LNCaP clone FGC (cell line): ENCODE measurements around the gene CES4A.

Experiments used
- DNase-seq: peaks from one replicate; pipeline ENCODE4 v3.0.0-alpha.2; 2011; ENCODE audit warnings: low read depth
- H3K4me3 ChIP-seq: 2 replicates; pipeline ENCODE4 v1.5.1; 2011; ENCODE audit warnings: mild to moderate bottlenecking, low read depth, low read length, control low read depth
- TF ChIP-seq, protein P1 (sequence below): IDR thresholded peaks from 2 replicates; pipeline ENCODE4 v1.5.1; 2012; ENCODE audit warnings: mild to moderate bottlenecking; ENCODE audit not compliant: control insufficient read depth, insufficient read depth; ENCODE audit errors: extremely low read depth

Gene CES4A

DNA sequence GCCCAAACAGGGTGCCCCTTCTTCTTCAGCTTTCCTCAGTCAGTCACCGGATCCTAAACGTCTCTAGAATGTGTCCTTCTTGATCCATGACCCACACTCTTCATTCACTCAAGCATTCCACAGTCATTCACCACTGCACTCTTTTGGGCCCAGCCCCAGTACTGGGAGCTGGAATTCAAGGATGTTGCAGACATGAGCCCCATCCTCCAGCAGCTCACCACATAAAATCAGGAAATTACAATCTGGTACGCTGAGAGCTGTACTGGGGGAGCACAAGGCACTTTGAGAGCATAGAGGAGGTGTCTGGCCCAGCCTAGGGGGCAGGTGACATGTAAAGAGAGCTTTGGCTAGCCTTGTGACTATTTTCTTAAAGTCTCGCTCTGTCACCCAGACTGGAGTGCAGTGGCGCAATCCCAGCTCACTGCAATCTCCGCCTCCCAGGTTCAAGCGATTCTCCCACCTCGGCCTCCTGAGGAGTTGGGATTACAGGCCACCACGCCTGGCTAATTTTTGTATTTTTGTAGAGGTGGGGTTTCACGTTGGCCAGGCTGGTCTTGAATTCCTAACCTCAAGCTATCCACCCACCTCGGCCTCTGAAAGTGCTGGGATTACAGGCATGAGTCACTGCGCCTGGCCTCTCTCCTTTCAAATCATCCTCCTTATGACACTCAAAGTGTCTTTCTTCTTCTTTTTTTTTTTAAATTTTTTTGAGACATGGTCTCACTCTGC is 18.7 kb downstream of the CES4A start:
- DNase-seq, result no peak
- TF ChIP-seq, protein P1, sequence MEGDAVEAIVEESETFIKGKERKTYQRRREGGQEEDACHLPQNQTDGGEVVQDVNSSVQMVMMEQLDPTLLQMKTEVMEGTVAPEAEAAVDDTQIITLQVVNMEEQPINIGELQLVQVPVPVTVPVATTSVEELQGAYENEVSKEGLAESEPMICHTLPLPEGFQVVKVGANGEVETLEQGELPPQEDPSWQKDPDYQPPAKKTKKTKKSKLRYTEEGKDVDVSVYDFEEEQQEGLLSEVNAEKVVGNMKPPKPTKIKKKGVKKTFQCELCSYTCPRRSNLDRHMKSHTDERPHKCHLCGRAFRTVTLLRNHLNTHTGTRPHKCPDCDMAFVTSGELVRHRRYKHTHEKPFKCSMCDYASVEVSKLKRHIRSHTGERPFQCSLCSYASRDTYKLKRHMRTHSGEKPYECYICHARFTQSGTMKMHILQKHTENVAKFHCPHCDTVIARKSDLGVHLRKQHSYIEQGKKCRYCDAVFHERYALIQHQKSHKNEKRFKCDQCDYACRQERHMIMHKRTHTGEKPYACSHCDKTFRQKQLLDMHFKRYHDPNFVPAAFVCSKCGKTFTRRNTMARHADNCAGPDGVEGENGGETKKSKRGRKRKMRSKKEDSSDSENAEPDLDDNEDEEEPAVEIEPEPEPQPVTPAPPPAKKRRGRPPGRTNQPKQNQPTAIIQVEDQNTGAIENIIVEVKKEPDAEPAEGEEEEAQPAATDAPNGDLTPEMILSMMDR, result no peak
- no peak overlapping the region for H3K4me3 ChIP-seq

DNA sequence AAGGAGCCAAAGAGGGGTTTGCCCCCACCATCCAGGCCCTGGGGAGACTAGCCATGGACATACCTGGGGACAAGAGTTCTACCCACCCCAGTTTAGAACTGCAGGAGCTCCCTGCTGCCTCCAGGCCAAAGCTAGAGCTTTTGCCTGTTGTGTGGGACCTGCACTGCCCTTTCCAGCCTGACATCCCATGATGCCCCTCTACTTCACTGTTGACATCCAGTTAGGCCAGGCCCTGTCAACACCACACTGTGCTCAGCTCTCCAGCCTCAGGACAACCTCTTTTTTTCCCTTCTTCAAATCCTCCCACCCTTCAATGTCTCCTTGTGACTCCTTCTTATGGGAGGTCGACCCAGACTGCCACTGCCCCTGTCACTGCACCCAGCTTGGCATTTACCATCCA is 20.8 kb downstream of the CES4A start:
- H3K4me3 ChIP-seq, result no peak overlapping the region
- no peak for DNase-seq
- TF ChIP-seq, protein P1, result no peak

DNA sequence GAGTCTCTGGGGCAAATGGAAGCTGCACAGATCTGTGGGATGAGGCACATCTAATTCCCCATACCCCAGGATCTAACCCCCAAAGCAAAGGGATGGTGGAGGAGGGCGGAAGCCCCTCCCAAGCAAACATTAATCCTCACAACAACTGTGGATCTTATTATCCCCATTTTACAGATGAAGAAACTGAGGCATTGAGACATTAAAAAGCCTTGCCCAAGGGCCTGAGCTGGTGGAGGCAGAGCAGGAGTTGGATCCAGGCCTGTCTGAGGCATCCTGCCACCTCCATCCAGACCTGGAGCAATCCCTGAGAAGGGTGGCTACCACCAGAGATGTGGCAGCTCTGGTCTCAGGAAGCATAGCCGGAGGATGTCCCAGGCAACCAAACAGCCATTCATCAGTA is 22.9 kb downstream of the CES4A start:
- no peak for DNase-seq
- TF ChIP-seq, protein P1, result no peak
- no peak overlapping the region for H3K4me3 ChIP-seq

DNA sequence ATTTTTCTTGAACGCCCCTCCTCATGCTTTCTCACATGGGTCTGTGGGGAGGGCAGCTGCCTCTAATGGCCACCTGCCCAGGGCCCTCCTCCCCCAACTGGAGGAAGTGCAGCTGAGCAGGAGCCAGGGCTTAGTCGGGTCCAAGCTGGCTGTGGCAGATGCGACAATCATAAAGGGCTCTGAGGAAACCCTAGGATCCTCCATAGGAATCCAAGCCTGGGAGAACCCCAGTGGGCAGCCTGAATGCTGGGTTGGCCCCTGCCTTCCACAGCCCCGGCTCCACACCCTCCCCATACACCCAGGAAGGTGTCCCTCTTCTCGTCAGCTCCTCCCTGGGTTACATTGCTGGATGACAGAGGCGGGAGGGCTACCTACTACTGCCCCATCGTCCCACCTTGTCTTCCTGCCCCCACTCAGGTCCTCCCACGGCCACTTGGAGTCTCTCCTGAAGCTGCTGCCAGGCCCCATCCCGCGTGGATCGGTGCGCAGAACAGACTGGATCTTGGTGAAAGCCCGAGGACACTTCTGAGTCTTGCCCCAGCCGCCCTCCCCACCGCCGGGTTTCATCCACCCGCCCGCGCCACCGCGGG is 24.9 kb downstream of the CES4A start:
- no peak overlapping the region for H3K4me3 ChIP-seq
- no peak for DNase-seq
- TF ChIP-seq, protein P1, result no peak

DNA sequence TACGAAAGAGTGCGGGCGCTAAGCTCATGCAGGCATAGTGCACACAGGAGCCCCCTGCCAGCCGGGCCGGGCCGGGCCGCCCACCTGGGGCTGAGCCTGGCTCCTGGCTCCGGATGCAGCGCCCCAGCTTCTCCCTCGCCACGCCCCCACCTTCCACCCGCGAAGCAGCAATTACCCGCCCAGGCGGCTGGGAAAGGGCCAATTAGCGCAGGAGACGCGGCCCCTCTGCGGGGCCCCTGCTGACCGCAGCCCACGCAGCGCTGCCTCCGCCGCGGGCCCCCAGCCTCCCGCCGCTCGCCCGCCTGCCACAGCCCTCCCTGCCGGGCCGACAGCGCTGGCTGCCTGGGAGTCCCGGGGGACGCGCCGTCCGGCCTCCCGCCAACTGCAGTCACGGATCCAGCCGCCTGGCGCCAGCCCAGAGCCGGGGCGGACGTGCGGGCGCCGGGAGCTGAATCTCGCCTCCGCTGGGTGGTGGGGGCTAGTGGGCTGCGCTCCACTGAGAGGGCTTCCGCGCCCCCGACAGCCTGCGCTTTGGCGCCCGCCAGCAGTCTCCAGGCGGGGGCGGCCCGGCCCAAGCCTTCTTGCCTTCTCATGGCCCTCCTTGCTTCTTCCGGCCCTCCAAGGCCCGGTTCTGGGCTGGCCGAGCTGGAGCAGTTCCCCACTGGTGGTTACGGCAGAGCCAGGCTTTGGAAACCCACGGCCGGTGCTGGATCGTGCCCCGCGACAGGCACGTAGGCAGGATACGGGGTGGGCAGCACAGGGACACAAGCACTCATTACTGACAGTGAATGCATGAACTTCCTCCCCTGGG is 25.6 kb downstream of the CES4A start:
- DNase-seq, result no peak
- TF ChIP-seq, protein P1, result no peak
- no peak overlapping the region for H3K4me3 ChIP-seq

DNA sequence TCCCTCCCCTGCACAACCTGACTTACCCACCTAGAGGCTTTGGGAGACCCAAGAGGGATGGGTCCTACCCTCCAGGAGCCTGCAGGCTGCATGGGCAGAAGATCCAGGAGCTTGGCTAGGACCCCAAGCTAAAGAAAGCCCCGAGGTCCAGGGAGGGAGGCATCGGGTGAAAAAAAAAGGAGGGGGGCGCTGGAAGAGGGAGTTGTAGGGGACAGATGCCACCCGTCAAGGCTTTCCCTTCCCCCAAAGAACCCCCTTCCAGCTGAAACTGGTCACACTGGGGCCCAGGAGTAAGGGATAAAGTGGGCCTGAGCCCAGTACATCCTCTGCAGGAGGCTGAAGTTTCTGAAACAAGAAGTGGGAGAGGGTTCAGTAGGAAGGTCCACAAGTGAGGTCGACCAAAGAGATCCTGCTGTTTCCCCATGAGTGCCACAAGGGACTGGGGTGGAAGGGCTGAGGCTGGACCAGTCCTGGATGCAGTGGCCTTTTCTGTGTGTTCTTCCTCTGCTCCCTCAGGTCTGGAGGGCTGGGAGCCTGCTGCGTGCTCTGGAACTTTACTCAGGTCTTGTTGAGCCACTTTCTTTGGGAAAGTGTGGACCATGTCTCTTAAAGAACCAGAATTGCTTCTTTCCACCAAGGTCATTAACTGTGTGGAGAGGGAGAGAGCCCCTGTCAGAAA is 26.4 kb downstream of the CES4A start:
- DNase-seq, result no peak
- TF ChIP-seq, protein P1, result no peak
- no peak overlapping the region for H3K4me3 ChIP-seq
